HL-60 (cell line): Measurements from ENCODE around the gene BUD31.

Experiments
- DNase-seq, 2 experiments: peaks; one replicate each; pipeline ENCODE4 v3.0.0-alpha.2; 2010 to 2020; ENCODE audit warnings: low read depth in 1 of 2, low spot score in 1 of 2
- H3K27ac ChIP-seq: fragments of 250-450 bp; sonication (Bioruptor Pico); replicated peaks from 2 replicates; pipeline ENCODE4 v1.5.1; 2020; ENCODE audit warnings: mild to moderate bottlenecking, moderate library complexity
- H3K27me3 ChIP-seq: fragments of 250-450 bp; sonication (Bioruptor Pico); 2 replicates; pipeline ENCODE4 v1.5.1; 2021; ENCODE audit warnings: mild to moderate bottlenecking, moderate library complexity; ENCODE audit not compliant: insufficient read depth, poor library complexity, severe bottlenecking
- H3K4me3 ChIP-seq: replicated peaks from 2 replicates; pipeline ENCODE4 v1.5.1; 2011; ENCODE audit warnings: mild to moderate bottlenecking, control low read depth, low read length; ENCODE audit not compliant: insufficient read depth
- CTCF ChIP-seq: IDR thresholded peaks from one replicate; pipeline ENCODE4 v1.5.1; 2011; ENCODE audit warnings: low read length, control low read depth, inconsistent platforms; ENCODE audit not compliant: insufficient read depth
- GABPA ChIP-seq: IDR thresholded peaks from 2 replicates; pipeline ENCODE4 v1.6.1; 2012; ENCODE audit warnings: low read depth
- POLR2AphosphoS5 ChIP-seq: IDR thresholded peaks from 2 replicates; pipeline ENCODE4 v1.6.1; 2012; ENCODE audit warnings: low read depth
- REST ChIP-seq: IDR thresholded peaks from 2 replicates; pipeline ENCODE4 v1.6.1; 2012; ENCODE audit warnings: low read depth; ENCODE audit not compliant: insufficient replicate concordance
- SPI1 ChIP-seq: IDR thresholded peaks from 2 replicates; pipeline ENCODE4 v1.6.1; 2012; ENCODE audit warnings: low read depth, mild to moderate bottlenecking, borderline replicate concordance

BUD31 gene

GRCh38 chr7:99372275-99373090, 36.3 kb upstream of the BUD31 start:
- DNase-seq, result no peak
- Histone ChIP-seq H3K4me3 (no peak overlapping the region), H3K27ac (no peak overlapping the region), H3K27me3 (no peaks in the 10 kb centered on the region)
- TF ChIP-seq SPI1 (no peak), REST (no peak), POLR2AphosphoS5 (no peak), CTCF (no peak), GABPA (no peak)

GRCh38 chr7:99373091-99374066, 35.4 kb upstream of the BUD31 start:
- H3K27ac ChIP-seq, result no peak overlapping the region
- TF ChIP-seq CTCF, result no peak
- TF ChIP-seq POLR2AphosphoS5, result no peak
- no peak for TF ChIP-seq GABPA
- TF ChIP-seq SPI1, result no peak
- TF ChIP-seq REST, result no peak
- H3K4me3 ChIP-seq, result peak overlapping the region; percentile 83
- no peaks in the 10 kb centered on the region for H3K27me3 ChIP-seq
- DNase-seq, result no peak

GRCh38 chr7:99374111-99375064, 34.4 kb upstream of the BUD31 start, which contains the start of gene ARPC1B:
Gene ARPC1B (plus strand): TSS chr7:99374730. CDS start chr7:99385715, 10,985 bp downstream.
- peak; percentile 79 for DNase-seq
- TF ChIP-seq CTCF (no peak), SPI1 (peak; percentile 39; the same call in 1 of the 2 replicates), POLR2AphosphoS5 (peak; percentile 75), REST (no peak), GABPA (no peak)
- H3K27me3 ChIP-seq, result no peaks in the 10 kb centered on the region
- peak within 1 kb of the TSS; percentile 83 for H3K4me3 ChIP-seq
- peak within 1 kb of the TSS; percentile 82 for H3K27ac ChIP-seq
